ENCODE measurements around the gene HPS6.

HPS6 gene

GRCh38 chr10:102086196-102086595, 21.0 kb downstream of the HPS6 start:
- no peak overlapping the region for H3K4me3 ChIP-seq (ENCODE audit: control insufficient read depth, low read depth, low read length)
- no peak for DNase-seq (ENCODE audit: low read depth)
- TF ChIP-seq CTCF (conservative IDR thresholded peaks at IDR 0.05; ENCODE audit: control insufficient read depth, insufficient read depth, low read depth, low read length) = no peak

GRCh38 chr10:102090772-102091171, 25.6 kb downstream of the HPS6 start:
- peak; percentile 14 for DNase-seq (ENCODE audit: low read depth)
- no peak overlapping the region for H3K4me3 ChIP-seq (ENCODE audit: control insufficient read depth, low read depth, low read length)
- no peak for TF ChIP-seq CTCF (conservative IDR thresholded peaks at IDR 0.05; ENCODE audit: control insufficient read depth, insufficient read depth, low read depth, low read length)

- H3K4me3 ChIP-seq (ENCODE audit: control insufficient read depth, low read depth, low read length) = no peak overlapping the region
- no peak for DNase-seq (ENCODE audit: low read depth)
- TF ChIP-seq CTCF (conservative IDR thresholded peaks at IDR 0.05; ENCODE audit: control insufficient read depth, insufficient read depth, low read depth, low read length) = no peak
Observed at GRCh38 chr10:102096449-102096848, 31.3 kb downstream of the HPS6 start.

GRCh38 chr10:102101152-102101551, 36.0 kb downstream of the HPS6 start:
- TF ChIP-seq CTCF (conservative IDR thresholded peaks at IDR 0.05; ENCODE audit: control insufficient read depth, insufficient read depth, low read depth, low read length) = no peak

GRCh38 chr10:102102421-102102820, 37.3 kb downstream of the HPS6 start:
- DNase-seq (ENCODE audit: low read depth) = peak; percentile 21
- TF ChIP-seq CTCF (conservative IDR thresholded peaks at IDR 0.05; ENCODE audit: control insufficient read depth, insufficient read depth, low read depth, low read length) = no peak
- H3K4me3 ChIP-seq (ENCODE audit: control insufficient read depth, low read depth, low read length) = no peak overlapping the region

More at GRCh38 chr10:102101152-102101551, 36.0 kb downstream of the HPS6 start:
- no peak overlapping the region for H3K4me3 ChIP-seq (ENCODE audit: control insufficient read depth, low read depth, low read length)
- no peak for DNase-seq (ENCODE audit: low read depth)

GRCh38 chr10:102106998-102107397, 41.8 kb downstream of the HPS6 start:
- no peak for TF ChIP-seq CTCF (conservative IDR thresholded peaks at IDR 0.05; ENCODE audit: control insufficient read depth, insufficient read depth, low read depth, low read length)
- no peak for DNase-seq (ENCODE audit: low read depth)
- no peak overlapping the region for H3K4me3 ChIP-seq (ENCODE audit: control insufficient read depth, low read depth, low read length)
